Lower lobe of right lung (tissue), 2 donors: ENCODE data around the gene RNF113B. TPM values are rescaled to one million over a fixed set of nuclear protein-coding genes. Genes with fewer than 3 reads are reported as not detected.

Source experiments
- ATAC-seq, 2 donors: fragments of 200-7000 bp; cut with Tn5 transposase; one replicate each; pipeline ENCODE4 v1.9.1; 2020 to 2022; ENCODE audit warnings: mild to moderate bottlenecking in 2 of 2, moderate library complexity in 2 of 2
- DNase-seq: peaks from one replicate; pipeline ENCODE4 v3.0.0-alpha.2; 2020
- H3K27ac ChIP-seq: fragments of 200-600 bp; one replicate; pipeline ENCODE4 v1.8.0; 2022
- H3K27me3 ChIP-seq: fragments of 200-600 bp; one replicate; pipeline ENCODE4 v1.8.0; 2022; ENCODE audit warnings: low read depth
- H3K36me3 ChIP-seq: fragments of 200-600 bp; one replicate; pipeline ENCODE4 v1.8.0; 2022; ENCODE audit warnings: mild to moderate bottlenecking
- H3K4me1 ChIP-seq: fragments of 200-600 bp; one replicate; pipeline ENCODE4 v1.8.0; 2022
- H3K4me3 ChIP-seq: fragments of 200-600 bp; one replicate; pipeline ENCODE4 v1.8.0; 2022; ENCODE audit warnings: mild to moderate bottlenecking
- H3K9me3 ChIP-seq: fragments of 200-600 bp; one replicate; pipeline ENCODE4 v1.8.0; 2022
- intact Hi-C: fragments of 100-400 bp; cut with DNase I; formaldehyde crosslinking; loops from one replicate; pipeline ENCODE4 v1.11.0; 2022
- long read RNA-seq: library from polyadenylated mRNA; unstranded; transcript quantifications from one replicate; pipeline ENCODE4 v2.0.0, GENCODE V29; 2021
- total RNA-seq: library from RNA; stranded (reverse); fragmentation: NEBNext Ultra II Directional; extraction: Animal tissue kit (Norgen Biotek cat#: 25700); gene quantifications from one replicate; pipeline ENCODE4 v1.2.1, GENCODE V29; 2021
- TF ChIP-seq, protein P1 (sequence below): fragments of 200-600 bp; IDR thresholded peaks from one replicate; pipeline ENCODE4 v1.8.0; 2022; ENCODE audit warnings: antibody characterized with exemption, mild to moderate bottlenecking
- donor health status: DM: no; HTN: yes; CAD: no; lungs with severe emphysema.

The RNF113B gene
- total RNA-seq, result not detected
- long read RNA-seq, result 0 reads

DNA sequence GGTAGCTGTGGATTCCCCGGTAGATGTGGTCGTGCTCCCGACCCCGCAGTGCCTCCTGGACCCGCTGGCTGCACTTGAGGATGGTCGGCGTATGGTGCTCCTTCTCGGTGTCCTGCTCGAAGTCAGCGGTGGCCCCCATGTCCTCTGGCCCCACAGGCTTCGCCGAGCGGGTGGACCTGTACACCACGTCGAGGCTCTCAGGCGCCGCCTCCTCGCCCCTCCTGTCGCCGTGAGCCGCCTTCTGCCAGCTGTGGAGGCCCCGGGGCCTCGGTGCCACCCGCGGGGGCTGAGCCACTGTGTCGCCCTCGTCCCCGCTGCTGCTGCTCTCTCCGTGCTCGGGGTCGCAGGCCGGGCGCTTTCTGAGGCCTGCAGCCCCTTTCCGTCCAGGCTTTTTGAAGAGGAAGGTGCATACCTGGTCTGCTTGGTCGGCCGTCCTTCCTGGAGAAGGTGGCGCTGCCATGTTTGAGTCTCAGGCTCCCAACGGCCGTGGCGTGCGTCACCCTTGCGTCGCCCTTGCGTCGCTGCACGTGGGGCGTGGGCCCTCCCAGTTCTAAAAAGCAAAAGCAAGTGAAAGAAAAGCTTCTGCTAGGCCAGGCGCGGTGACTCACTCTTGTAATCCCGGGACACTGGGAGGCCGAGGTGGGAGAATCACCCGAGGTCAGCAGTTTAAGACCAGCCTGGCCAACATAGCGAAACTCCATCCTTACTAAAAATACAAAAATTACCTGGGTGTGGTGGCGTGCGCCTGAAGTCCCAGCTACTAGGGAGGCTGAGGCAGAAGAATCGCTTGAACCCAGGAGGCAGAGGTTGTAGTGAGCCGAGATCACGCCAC, at the start of gene RNF113B:
Gene RNF113B, minus strand, starts transcription at position 493 of the 832 bp plus-strand sequence. Its CDS starts 33 bp downstream, at position 460.
- no peaks in the 10 kb centered on the region for H3K9me3 ChIP-seq
- intact Hi-C loops, result no loop called here
- no peak for ATAC-seq
- no peaks in the 10 kb centered on the region for H3K27me3 ChIP-seq
- DNase-seq, result no peak
- no peaks in the 10 kb centered on the region for H3K36me3 ChIP-seq
- no peak within 1 kb of the TSS for H3K27ac ChIP-seq
- TF ChIP-seq, protein P1, sequence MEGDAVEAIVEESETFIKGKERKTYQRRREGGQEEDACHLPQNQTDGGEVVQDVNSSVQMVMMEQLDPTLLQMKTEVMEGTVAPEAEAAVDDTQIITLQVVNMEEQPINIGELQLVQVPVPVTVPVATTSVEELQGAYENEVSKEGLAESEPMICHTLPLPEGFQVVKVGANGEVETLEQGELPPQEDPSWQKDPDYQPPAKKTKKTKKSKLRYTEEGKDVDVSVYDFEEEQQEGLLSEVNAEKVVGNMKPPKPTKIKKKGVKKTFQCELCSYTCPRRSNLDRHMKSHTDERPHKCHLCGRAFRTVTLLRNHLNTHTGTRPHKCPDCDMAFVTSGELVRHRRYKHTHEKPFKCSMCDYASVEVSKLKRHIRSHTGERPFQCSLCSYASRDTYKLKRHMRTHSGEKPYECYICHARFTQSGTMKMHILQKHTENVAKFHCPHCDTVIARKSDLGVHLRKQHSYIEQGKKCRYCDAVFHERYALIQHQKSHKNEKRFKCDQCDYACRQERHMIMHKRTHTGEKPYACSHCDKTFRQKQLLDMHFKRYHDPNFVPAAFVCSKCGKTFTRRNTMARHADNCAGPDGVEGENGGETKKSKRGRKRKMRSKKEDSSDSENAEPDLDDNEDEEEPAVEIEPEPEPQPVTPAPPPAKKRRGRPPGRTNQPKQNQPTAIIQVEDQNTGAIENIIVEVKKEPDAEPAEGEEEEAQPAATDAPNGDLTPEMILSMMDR, result no peak
- no peak within 1 kb of the TSS for H3K4me3 ChIP-seq
- peaks cover 31% of the 10 kb centered on the region for H3K4me1 ChIP-seq

- Histone ChIP-seq H3K36me3 (no peaks in the 10 kb centered on the region), H3K27me3 (no peaks in the 10 kb centered on the region), H3K4me3 (no peak overlapping the region), H3K9me3 (no peaks in the 10 kb centered on the region), H3K27ac (no peak overlapping the region), H3K4me1 (peaks cover 10% of the 10 kb centered on the region)
- DNase-seq (no peak), ATAC-seq (no peak)
- intact Hi-C loops, result no loop called here
- TF ChIP-seq, protein P1, result no peak
Observed at GRCh38 chr13:98226496-98226895, 49.4 kb upstream of the RNF113B start.

DNA sequence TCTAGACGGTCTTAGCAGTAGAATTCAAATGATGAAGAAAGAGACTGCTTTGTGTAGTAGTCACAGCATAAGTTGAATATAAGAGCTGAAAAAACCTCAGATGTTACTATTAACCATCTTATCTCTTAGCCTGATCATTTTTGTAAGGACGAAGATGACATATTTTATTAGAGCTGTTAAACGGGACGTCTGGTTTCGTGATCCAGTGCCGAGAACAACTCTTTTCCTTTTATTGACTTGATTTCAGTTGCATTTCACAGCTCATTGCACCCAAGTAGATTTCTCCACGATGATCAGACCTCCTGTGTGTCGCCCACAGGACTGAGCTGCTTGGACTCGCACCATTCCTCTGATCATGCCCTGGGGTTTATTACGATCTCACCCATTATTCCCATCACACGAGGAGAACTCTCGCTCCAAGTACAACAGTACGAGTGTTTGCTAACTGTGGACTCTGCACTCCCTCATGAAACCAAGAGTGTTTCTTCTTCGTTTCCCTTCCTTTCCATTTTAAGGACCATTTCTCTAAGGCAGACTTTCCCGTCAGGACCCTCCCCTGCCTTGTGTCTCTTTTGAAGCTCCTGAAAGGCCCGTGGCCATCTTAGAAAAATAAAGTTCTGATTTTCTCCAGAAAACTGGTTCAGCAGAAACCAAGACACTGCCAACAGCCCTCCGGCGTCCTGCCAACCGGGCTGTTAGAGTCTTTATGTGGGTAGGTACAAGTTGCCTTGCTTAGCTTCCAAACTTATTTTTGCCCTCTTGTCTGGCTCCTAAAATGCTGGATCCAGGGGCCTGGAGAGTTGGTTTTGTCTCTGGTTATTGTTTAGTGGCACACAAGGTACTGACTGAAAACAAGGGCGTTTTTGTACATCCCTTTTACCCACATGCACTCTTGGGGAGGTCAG, 48.2 kb upstream of the RNF113B start:
- intact Hi-C loops, result no loop called here
- H3K4me3 ChIP-seq, result no peak overlapping the region

GRCh38 chr13:98224557-98224956, 47.5 kb upstream of the RNF113B start:
- Histone ChIP-seq H3K4me1 (peaks cover 27% of the 10 kb centered on the region), H3K9me3 (no peaks in the 10 kb centered on the region), H3K4me3 (no peak overlapping the region), H3K36me3 (no peaks in the 10 kb centered on the region), H3K27me3 (no peaks in the 10 kb centered on the region), H3K27ac (no peak overlapping the region)
- TF ChIP-seq, protein P1, result no peak
- intact Hi-C loops, result no loop called here
- DNase-seq, result no peak
- no peak for ATAC-seq

More for the DNA sequence above, 48.2 kb upstream of the RNF113B start:
- DNase-seq (no peak), ATAC-seq (no peak)
- Histone ChIP-seq H3K27ac (no peak overlapping the region), H3K9me3 (no peaks in the 10 kb centered on the region), H3K4me1 (peaks cover 22% of the 10 kb centered on the region), H3K36me3 (no peaks in the 10 kb centered on the region), H3K27me3 (no peaks in the 10 kb centered on the region)
- TF ChIP-seq, protein P1, result no peak

GRCh38 chr13:98223741-98224140, 46.7 kb upstream of the RNF113B start:
- DNase-seq, result no peak
- intact Hi-C loops, result no loop called here
- Histone ChIP-seq H3K36me3 (no peaks in the 10 kb centered on the region), H3K27me3 (no peaks in the 10 kb centered on the region), H3K4me1 (peaks cover 27% of the 10 kb centered on the region), H3K9me3 (no peaks in the 10 kb centered on the region), H3K4me3 (no peak overlapping the region), H3K27ac (no peak overlapping the region)
- TF ChIP-seq, protein P1, result no peak
- ATAC-seq, result no peak
